GM19099 (cell line): Measurements from ENCODE around the gene RBP2.

Source experiments
- POLR2A ChIP-seq: IDR thresholded peaks from 3 replicates; pipeline ENCODE4 v1.6.1; 2011; ENCODE audit warnings: low read depth; ENCODE audit not compliant: insufficient read length; ENCODE audit errors: extremely low read depth

The RBP2 gene

GRCh38 chr3:139476348-139476747 is at the start of gene RBP2:
Gene RBP2, minus strand, starts transcription at chr3:139476516. Its CDS starts 57 bp downstream, at chr3:139476459.
- no peak for TF ChIP-seq POLR2A

GRCh38 chr3:139524841-139525636 is 48.7 kb upstream of the RBP2 start:
- TF ChIP-seq POLR2A: no peak

DNA sequence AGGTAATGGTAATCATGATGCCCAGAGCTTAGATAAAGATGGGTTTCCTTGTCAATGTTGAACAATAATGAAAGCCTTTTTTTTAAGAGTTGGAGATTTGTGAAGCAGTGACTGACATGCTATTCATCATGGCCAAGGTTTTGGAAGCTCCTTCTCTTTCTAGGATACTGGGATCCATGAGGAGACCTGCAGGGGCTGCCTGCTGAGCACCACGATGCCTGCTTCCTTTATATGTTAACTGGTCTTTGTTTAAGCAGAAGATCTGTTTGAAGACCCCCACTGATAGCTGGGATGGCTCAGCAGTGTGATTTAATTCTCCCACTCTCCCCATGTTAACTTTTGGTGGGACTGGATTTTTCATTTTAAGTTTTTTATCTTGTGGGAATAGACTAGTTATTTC is 47.4 kb upstream of the RBP2 start:
- TF ChIP-seq POLR2A: no peak

GRCh38 chr3:139523166-139523565 is 46.9 kb upstream of the RBP2 start:
- no peak for TF ChIP-seq POLR2A

DNA sequence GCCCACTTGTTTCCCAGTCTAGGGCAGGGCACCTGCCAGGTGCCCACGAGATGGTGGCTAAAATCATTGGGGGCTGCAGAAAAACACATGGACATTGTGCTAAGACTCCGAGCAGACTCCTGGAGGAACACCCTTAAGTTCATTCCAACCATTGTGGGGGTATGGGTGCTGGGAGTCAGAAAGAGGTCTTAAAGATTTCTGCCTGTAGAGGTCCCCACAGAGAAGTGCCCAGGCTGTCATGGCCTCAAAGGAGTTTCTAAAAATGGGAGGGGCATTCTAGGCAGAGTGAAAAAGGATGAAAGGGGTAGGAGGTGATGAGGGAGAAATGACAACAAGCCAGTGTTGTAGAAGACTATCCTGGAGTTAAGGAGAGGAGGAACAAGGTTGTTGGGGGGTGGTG is 46.1 kb upstream of the RBP2 start:
- no peak for TF ChIP-seq POLR2A

DNA sequence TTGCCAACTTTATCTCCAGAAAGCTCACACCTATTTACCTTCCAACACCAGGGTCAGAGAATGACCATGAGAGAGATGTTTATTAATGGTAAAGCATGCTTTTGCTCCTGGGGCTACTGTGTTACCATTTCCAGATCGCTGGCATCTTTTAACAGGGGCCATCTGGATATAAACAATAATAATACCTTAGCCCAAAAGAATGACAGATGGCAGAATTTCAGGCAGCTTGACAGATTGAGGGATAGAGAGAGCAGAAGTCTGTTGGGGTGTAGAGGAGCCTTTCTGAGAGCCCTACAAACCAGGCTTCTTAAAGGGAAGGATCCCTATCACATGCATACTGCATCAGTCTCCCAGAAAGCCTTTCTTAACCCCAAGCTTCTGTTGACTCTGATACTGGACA is 45.5 kb upstream of the RBP2 start:
- no peak for TF ChIP-seq POLR2A

- TF ChIP-seq POLR2A: no peak
Measured at GRCh38 chr3:139521144-139521543, 44.8 kb upstream of the RBP2 start.

DNA sequence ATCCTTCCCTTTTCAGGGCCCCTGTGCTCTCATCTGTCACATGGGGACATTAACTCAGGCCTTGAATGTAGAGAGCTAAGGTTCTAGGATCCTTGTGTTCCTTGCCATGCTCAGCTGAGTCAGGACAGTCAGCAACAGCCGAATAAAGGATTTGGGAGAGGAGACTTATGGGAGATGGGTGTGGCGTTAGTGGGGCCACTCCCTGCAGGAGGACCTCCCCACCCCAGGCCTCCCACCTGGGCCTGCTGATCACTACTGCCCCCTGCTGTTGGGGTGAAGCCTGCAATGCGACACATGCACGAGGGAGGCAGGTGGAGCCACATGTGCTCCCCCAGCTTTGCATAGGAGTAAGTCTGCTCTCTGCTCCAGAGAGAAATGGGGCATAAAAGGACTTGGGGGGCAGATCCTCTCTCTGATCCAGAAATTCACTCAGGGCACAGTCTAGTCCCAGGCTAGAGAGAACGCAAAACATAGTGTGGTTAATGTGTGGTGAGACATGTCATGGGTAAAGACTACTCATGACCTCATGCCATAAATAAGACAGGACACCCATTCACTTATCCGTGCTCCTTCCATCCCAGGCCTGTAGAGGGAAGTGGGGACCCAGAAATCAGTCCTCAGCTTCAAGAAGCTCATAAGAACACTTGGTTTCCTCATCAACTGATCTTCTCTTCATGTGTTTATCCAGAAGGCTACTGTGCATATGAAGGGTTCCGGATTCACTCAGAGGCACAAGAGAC is 43.9 kb upstream of the RBP2 start:
- TF ChIP-seq POLR2A: no peak

DNA sequence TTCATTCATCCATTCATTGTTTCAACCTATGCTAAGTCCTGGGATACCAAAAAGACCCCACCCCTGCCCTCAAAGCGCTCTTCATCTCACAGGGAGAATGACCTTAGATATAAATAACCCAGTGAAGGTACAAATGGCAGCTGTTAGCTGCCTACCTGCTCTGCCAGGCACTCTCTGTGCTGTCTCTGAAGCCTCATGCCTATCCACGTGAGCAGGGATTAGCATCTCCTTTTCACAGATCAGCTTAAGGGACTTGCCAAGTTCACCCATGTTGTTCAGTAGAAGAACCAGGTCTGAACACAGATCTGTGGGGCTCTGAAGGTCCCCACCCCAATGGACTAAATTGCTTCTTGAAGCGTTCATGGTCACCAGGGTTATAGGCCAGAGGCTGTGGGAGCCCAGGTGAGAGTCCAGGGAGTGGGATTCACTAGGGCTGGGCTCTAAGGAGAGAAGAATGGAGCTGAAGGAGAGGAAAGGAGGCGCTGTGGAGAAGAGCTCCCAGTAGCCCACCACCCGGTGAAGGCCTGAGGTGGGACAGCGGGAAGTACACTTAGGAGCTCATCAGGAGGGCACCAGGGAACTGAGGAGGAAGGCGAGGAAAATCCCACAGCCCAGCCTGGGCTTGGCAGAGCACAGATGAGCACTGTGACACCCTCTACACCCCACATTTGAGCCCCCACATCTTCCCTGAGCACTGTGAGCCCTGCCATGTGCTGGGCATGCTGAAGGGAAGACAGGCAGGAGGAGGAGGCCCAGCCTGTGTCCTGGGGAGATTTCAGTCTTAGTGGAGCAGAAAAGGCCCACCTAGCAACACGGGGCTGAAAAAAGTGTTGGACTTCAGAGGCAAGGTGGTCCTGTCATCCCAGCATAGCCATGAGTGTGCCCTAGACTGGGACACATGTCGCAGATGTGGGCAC is 42.9 kb upstream of the RBP2 start:
- TF ChIP-seq POLR2A: no peak

GRCh38 chr3:139518306-139518705 is 42.0 kb upstream of the RBP2 start:
- TF ChIP-seq POLR2A: no peak

DNA sequence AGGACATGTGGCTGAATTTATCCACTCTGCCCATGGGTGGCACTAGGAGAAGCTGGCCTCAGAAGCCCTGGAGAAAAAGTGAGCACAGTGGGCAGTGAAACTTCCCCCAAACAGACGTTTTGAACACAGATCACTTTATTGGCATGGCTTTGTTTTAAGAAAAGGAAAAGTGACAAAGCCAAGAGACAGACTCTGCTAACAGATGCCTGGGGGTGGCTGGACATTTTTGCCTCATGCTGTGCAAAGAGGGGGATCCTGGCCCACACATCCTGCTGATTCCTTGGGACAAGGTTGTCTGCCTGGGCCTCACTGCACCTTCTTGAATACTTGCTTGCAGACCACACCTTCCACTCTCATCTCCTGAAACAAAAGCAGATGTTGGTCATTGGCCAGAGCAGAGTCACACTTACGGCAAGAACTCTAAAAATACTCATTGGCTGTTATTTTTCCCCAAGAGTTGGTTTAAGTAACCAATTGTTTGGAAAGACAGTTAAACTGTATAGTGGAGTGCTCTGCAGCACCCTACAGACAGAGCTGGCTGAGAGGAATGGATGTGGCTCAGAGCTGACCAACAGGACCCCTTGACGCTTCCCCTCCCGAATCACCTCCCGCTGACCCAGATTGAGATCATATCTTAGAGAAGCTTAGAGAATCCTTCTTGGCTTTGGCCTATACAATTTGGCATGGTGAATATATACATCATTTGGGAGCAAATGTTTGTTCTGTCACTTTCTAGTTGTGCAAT is 41.2 kb upstream of the RBP2 start:
- no peak for TF ChIP-seq POLR2A

DNA sequence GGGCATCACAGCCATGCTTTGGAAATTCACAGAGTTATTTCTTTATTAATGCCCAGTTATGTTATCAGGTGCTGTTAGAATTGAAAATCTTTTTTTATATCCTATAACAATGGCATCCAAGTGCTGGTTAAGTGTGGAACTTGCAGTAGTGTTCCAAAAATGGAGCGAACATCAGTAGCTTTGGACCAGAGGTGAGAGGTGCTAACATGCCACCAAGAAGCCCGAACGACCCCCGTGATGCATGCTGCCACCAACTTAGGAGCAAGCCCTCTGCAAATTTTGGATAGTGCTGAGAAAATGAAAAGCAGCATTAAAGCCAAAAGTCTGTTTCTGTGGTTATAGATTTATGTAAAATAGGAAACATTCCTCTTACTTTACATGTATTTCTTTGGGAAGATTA is 38.4 kb upstream of the RBP2 start:
- TF ChIP-seq POLR2A: no peak

GRCh38 chr3:139509631-139510030 is 33.3 kb upstream of the RBP2 start:
- no peak for TF ChIP-seq POLR2A

DNA sequence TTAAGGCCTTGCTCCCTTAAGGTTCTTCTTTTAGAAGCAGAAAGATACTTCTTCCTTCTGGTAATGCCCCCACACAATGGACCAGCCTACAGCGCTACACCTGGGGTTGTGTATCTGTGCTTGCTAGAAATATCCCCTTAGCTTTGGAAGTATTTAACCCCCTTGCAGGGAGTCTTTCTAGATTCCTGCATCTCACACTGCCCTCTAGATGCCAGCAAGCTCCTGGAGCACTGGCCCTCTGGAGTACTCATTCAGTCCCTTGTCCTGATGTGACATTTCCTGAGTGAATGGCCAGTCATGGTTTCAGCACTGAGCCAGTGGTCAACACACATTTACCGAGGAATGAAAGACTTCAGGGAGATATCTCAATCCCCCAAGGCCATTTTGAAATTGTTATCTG is 30.4 kb upstream of the RBP2 start:
- TF ChIP-seq POLR2A: no peak
